HepG2 (cell line): ENCODE data around the gene CPVL. TPM values are rescaled to one million over a fixed set of nuclear protein-coding genes. Genes with fewer than 3 reads are reported as not detected.

Experiments used
- CAMTA2 ChIP-seq: sonication (generic); formaldehyde crosslinking; IDR thresholded peaks from 2 replicates; pipeline ENCODE4 v1.4.0; 2020; ENCODE audit warnings: mild to moderate bottlenecking, missing genetic modification reagents, borderline replicate concordance
- HINFP ChIP-seq: sonication (generic); formaldehyde crosslinking; IDR thresholded peaks from 2 replicates; pipeline ENCODE4 v1.4.0; 2020; ENCODE audit warnings: low read depth, mild to moderate bottlenecking, missing genetic modification reagents
- KDM3A ChIP-seq: IDR thresholded peaks from 2 replicates; pipeline ENCODE4 v1.6.1; 2018; ENCODE audit warnings: low read depth, missing compliant biosample characterization
- KDM5B ChIP-seq: sonication (generic); formaldehyde crosslinking; IDR thresholded peaks from 2 replicates; pipeline ENCODE4 v1.4.0; 2020; ENCODE audit warnings: missing genetic modification reagents, mild to moderate bottlenecking, borderline replicate concordance
- MAFK ChIP-seq, 2 experiments: IDR thresholded peaks in 1 of 2; conservative IDR thresholded peaks in 1 of 2; 2 replicates each; pipeline ENCODE4 v1.6.1; 2011; ENCODE audit warnings: improper control_type of control experiment in 2 of 2, low read length in 2 of 2
- PATZ1 ChIP-seq: sonication (generic); formaldehyde crosslinking; IDR thresholded peaks from 2 replicates; pipeline ENCODE4 v1.4.0; 2020; ENCODE audit warnings: missing genetic modification reagents
- PLRG1 ChIP-seq: fragments of 450-650 bp; conservative IDR thresholded peaks from 2 replicates; pipeline ENCODE4 v1.6.1; 2016
- REPIN1 ChIP-seq: sonication (generic); formaldehyde crosslinking; IDR thresholded peaks from 2 replicates; pipeline ENCODE4 v1.8.0; 2022; ENCODE audit warnings: missing genetic modification reagents, low read depth, mild to moderate bottlenecking, borderline replicate concordance
- ZBTB10 ChIP-seq: sonication (generic); formaldehyde crosslinking; IDR thresholded peaks from 2 replicates; pipeline ENCODE4 v1.4.0; 2020; ENCODE audit warnings: missing genetic modification reagents, borderline replicate concordance
- ZNF10 ChIP-seq: sonication (generic); formaldehyde crosslinking; IDR thresholded peaks from 2 replicates; pipeline ENCODE4 v1.4.0; 2020; ENCODE audit warnings: mild to moderate bottlenecking, low read depth, missing genetic modification reagents, borderline replicate concordance
- ZNF234 ChIP-seq: sonication (generic); formaldehyde crosslinking; conservative IDR thresholded peaks from 2 replicates; pipeline ENCODE4 v1.5.1; 2020; ENCODE audit warnings: mild to moderate bottlenecking, missing genetic modification reagents
- ZNF713 ChIP-seq: sonication (generic); formaldehyde crosslinking; IDR thresholded peaks from 2 replicates; pipeline ENCODE4 v1.4.0; 2020; ENCODE audit warnings: mild to moderate bottlenecking, missing genetic modification reagents
- ZNF83 ChIP-seq: sonication (generic); formaldehyde crosslinking; IDR thresholded peaks from 2 replicates; pipeline ENCODE4 v1.4.0; 2020; ENCODE audit warnings: missing genetic modification reagents, mild to moderate bottlenecking, borderline replicate concordance
- polyA plus RNA-seq, 8 experiments: library from polyadenylated mRNA; depleted of rRNA in 3 of 8; stranded (reverse) in 7 of 8; unstranded in 1 of 8; fragments of >200 nt; fragmentation: Illumina TruSeq in 4 of 8; extraction: Trizol in 4 of 8; gene quantifications; 2 replicates each; pipeline versions ENCODE4 v1.2.1 to v1.2.3, GENCODE V29; 2011 to 2016; ENCODE audit warnings: low read depth in 4 of 8, missing spikeins in 1 of 8, mixed read lengths in 1 of 8; ENCODE audit not compliant: insufficient read depth in 1 of 8
- total RNA-seq, 5 experiments: library from RNA; depleted of rRNA; stranded (reverse); fragments of >200 nt; fragmentation: Illumina TruSeq; extraction: Trizol; gene quantifications; 2 replicates each; pipeline ENCODE4 v1.2.3, GENCODE V29; 2016; ENCODE audit warnings: low read depth in 1 of 5
- TF ChIP-seq, protein P1 (sequence below): sonication (generic); formaldehyde crosslinking; IDR thresholded peaks from 2 replicates; pipeline ENCODE4 v1.4.0; 2020; ENCODE audit warnings: missing genetic modification reagents, borderline replicate concordance
- TF ChIP-seq, protein P2 (sequence below): sonication (generic); formaldehyde crosslinking; IDR thresholded peaks from 2 replicates; pipeline ENCODE4 v1.9.0; 2021; ENCODE audit warnings: missing genetic modification reagents, borderline replicate concordance

Gene CPVL
- total and polyA plus RNA-seq, 2 of the 13 experiments (the other 11 are each of a cell fraction or from before 2014, with no cell fraction given) = 59.2 to 294 TPM

- TF ChIP-seq, protein P1, sequence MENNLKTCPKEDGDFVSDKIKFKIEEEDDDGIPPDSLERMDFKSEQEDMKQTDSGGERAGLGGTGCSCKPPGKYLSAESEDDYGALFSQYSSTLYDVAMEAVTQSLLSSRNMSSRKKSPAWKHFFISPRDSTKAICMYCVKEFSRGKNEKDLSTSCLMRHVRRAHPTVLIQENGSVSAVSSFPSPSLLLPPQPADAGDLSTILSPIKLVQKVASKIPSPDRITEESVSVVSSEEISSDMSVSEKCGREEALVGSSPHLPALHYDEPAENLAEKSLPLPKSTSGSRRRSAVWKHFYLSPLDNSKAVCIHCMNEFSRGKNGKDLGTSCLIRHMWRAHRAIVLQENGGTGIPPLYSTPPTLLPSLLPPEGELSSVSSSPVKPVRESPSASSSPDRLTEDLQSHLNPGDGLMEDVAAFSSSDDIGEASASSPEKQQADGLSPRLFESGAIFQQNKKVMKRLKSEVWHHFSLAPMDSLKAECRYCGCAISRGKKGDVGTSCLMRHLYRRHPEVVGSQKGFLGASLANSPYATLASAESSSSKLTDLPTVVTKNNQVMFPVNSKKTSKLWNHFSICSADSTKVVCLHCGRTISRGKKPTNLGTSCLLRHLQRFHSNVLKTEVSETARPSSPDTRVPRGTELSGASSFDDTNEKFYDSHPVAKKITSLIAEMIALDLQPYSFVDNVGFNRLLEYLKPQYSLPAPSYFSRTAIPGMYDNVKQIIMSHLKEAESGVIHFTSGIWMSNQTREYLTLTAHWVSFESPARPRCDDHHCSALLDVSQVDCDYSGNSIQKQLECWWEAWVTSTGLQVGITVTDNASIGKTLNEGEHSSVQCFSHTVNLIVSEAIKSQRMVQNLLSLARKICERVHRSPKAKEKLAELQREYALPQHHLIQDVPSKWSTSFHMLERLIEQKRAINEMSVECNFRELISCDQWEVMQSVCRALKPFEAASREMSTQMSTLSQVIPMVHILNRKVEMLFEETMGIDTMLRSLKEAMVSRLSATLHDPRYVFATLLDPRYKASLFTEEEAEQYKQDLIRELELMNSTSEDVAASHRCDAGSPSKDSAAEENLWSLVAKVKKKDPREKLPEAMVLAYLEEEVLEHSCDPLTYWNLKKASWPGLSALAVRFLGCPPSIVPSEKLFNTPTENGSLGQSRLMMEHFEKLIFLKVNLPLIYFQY = 0 out of 2 replicates have a peak, but pooled peaks have one; percentile 1
- no peak for TF ChIP-seq KDM5B (CRISPR knock-in tag)
- no peak for TF ChIP-seq MAFK (conservative IDR thresholded peaks at IDR 0.05 in 1 of 2, IDR thresholded peaks at IDR 0.05 in 1 of 2; ENCODE audit: low read length in 2 of 2)
- no peak for TF ChIP-seq ZNF234 (CRISPR knock-in tag)
- no peak for TF ChIP-seq ZNF10 (CRISPR knock-in tag)
- TF ChIP-seq REPIN1 (CRISPR knock-in tag) = no peak
- peak; percentile 61; the same call in 1 of the 2 replicates for TF ChIP-seq PATZ1 (CRISPR knock-in tag)
- no peak for TF ChIP-seq ZNF83 (CRISPR knock-in tag)
- TF ChIP-seq CAMTA2 (CRISPR knock-in tag) = 0 out of 2 replicates have a peak, but pooled peaks have one; percentile 83
- TF ChIP-seq ZBTB10 = no peak
- peak; percentile 6; the same call in 1 of the 2 replicates for TF ChIP-seq KDM3A
- TF ChIP-seq ZNF713 (CRISPR knock-in tag) = no peak
- no peak for TF ChIP-seq PLRG1
- TF ChIP-seq HINFP (CRISPR knock-in tag) = no peak
- TF ChIP-seq, protein P2, sequence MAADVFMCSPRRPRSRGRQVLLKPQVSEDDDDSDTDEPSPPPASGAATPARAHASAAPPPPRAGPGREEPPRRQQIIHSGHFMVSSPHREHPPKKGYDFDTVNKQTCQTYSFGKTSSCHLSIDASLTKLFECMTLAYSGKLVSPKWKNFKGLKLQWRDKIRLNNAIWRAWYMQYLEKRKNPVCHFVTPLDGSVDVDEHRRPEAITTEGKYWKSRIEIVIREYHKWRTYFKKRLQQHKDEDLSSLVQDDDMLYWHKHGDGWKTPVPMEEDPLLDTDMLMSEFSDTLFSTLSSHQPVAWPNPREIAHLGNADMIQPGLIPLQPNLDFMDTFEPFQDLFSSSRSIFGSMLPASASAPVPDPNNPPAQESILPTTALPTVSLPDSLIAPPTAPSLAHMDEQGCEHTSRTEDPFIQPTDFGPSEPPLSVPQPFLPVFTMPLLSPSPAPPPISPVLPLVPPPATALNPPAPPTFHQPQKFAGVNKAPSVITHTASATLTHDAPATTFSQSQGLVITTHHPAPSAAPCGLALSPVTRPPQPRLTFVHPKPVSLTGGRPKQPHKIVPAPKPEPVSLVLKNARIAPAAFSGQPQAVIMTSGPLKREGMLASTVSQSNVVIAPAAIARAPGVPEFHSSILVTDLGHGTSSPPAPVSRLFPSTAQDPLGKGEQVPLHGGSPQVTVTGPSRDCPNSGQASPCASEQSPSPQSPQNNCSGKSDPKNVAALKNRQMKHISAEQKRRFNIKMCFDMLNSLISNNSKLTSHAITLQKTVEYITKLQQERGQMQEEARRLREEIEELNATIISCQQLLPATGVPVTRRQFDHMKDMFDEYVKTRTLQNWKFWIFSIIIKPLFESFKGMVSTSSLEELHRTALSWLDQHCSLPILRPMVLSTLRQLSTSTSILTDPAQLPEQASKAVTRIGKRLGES = no peak
Observed at GRCh38 chr7:28956608-28957063, 189.7 kb downstream of the CPVL start (continued).
